ENCODE data around the gene AGMO. TPM values are rescaled to one million over a fixed set of nuclear protein-coding genes. Genes with fewer than 3 reads are reported as not detected.
A peak's percentile ranks its signal among the peaks of the same experiment; 100 is the strongest.

The AGMO gene
- total and polyA plus RNA-seq, 9 donors: 0.20 to 1.8 (median 0.25) TPM

- H3K9me3 ChIP-seq (replicated peaks; ENCODE audit: control insufficient read depth, low read depth, low read length): no peaks in the 10 kb centered on the region
- peak overlapping the region; percentile 76 for H3K27ac ChIP-seq (ENCODE audit: low read length)
- H3K4me1 ChIP-seq (ENCODE audit: control insufficient read depth, insufficient read depth, low read length): peaks cover 3% of the 10 kb centered on the region
- no peaks in the 10 kb centered on the region for H3K36me3 ChIP-seq (ENCODE audit: control insufficient read depth, insufficient read depth, low read length)
- H3K4me3 ChIP-seq (ENCODE audit: low read length): no peak overlapping the region
- WGBS (ENCODE audit: insufficient coverage): 61% methylated on average over 2 of the region's 4 CpGs
- H3K27me3 ChIP-seq (ENCODE audit: control insufficient read depth, insufficient read depth, low read length): no peaks in the 10 kb centered on the region
- DNase-seq: peak; percentile 91
Observed at GRCh38 chr7:15489383-15489782, 72.4 kb downstream of the AGMO start.

GRCh38 chr7:15488401-15488800, 73.4 kb downstream of the AGMO start:
- H3K27me3 ChIP-seq (ENCODE audit: control insufficient read depth, insufficient read depth, low read length): no peaks in the 10 kb centered on the region
- DNase-seq: peak; percentile 40
- no peak overlapping the region for H3K4me3 ChIP-seq (ENCODE audit: low read length)
- peaks cover 3% of the 10 kb centered on the region for H3K4me1 ChIP-seq (ENCODE audit: control insufficient read depth, insufficient read depth, low read length)
- no peaks in the 10 kb centered on the region for H3K36me3 ChIP-seq (ENCODE audit: control insufficient read depth, insufficient read depth, low read length)
- peak overlapping the region; percentile 56 for H3K27ac ChIP-seq (ENCODE audit: low read length)
- H3K9me3 ChIP-seq (replicated peaks; ENCODE audit: control insufficient read depth, low read depth, low read length): no peaks in the 10 kb centered on the region
- whole genome bisulfite sequencing (ENCODE audit: insufficient coverage): no CpG with 5 or more reads among the region's 2 CpGs

GRCh38 chr7:15487896-15488295, 73.9 kb downstream of the AGMO start:
- no peaks in the 10 kb centered on the region for H3K27me3 ChIP-seq (ENCODE audit: control insufficient read depth, insufficient read depth, low read length)
- no peaks in the 10 kb centered on the region for H3K9me3 ChIP-seq (replicated peaks; ENCODE audit: control insufficient read depth, low read depth, low read length)
- peak; percentile 82 for DNase-seq
- WGBS (ENCODE audit: insufficient coverage): no CpG with 5 or more reads among the region's 1 CpG
- peaks cover 3% of the 10 kb centered on the region for H3K4me1 ChIP-seq (ENCODE audit: control insufficient read depth, insufficient read depth, low read length)
- no peaks in the 10 kb centered on the region for H3K36me3 ChIP-seq (ENCODE audit: control insufficient read depth, insufficient read depth, low read length)
- peak overlapping the region; percentile 56 for H3K27ac ChIP-seq (ENCODE audit: low read length)
- H3K4me3 ChIP-seq (ENCODE audit: low read length): no peak overlapping the region

DNA sequence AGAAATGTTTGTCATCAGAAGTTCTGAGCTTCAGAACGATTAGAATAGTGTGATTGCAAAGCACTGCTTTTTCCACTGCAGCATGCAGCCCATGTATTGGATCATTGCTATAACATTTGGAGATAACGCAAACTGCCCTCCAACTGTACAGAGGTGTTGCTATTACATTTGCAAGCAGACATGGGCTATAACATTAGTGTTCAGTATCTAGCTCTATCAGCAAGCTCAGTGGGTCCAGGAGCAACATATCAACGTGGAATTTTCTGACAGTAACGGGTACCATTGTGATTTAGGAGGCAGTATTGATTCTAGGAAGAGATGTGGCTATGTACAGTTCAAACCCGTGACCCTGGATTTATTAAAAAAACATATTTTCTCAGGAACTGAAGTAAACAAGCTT, 75.8 kb downstream of the AGMO start:
- 60% methylated on average over 1 of the region's 5 CpGs for WGBS (ENCODE audit: insufficient coverage)
- Histone ChIP-seq H3K27ac (ENCODE audit: low read length) (no peak overlapping the region), H3K4me3 (ENCODE audit: low read length) (no peak overlapping the region), H3K36me3 (ENCODE audit: control insufficient read depth, insufficient read depth, low read length) (no peaks in the 10 kb centered on the region), H3K4me1 (ENCODE audit: control insufficient read depth, insufficient read depth, low read length) (peaks cover 3% of the 10 kb centered on the region), H3K9me3 (replicated peaks; ENCODE audit: control insufficient read depth, low read depth, low read length) (no peaks in the 10 kb centered on the region), H3K27me3 (ENCODE audit: control insufficient read depth, insufficient read depth, low read length) (no peaks in the 10 kb centered on the region)
- no peak for DNase-seq

- DNase-seq: no peak
- peaks cover 3% of the 10 kb centered on the region for H3K4me1 ChIP-seq (ENCODE audit: control insufficient read depth, insufficient read depth, low read length)
- no peaks in the 10 kb centered on the region for H3K27me3 ChIP-seq (ENCODE audit: control insufficient read depth, insufficient read depth, low read length)
- no peak overlapping the region for H3K4me3 ChIP-seq (ENCODE audit: low read length)
- no peaks in the 10 kb centered on the region for H3K36me3 ChIP-seq (ENCODE audit: control insufficient read depth, insufficient read depth, low read length)
- H3K9me3 ChIP-seq (replicated peaks; ENCODE audit: control insufficient read depth, low read depth, low read length): no peaks in the 10 kb centered on the region
- H3K27ac ChIP-seq (ENCODE audit: low read length): no peak overlapping the region
- 100% methylated on average over 1 of the region's 5 CpGs for WGBS (ENCODE audit: insufficient coverage)
Observed at GRCh38 chr7:15485431-15485830, 76.4 kb downstream of the AGMO start.

GRCh38 chr7:15481132-15481531, 80.7 kb downstream of the AGMO start:
- Histone ChIP-seq H3K4me1 (ENCODE audit: control insufficient read depth, insufficient read depth, low read length) (no peaks in the 10 kb centered on the region), H3K4me3 (ENCODE audit: low read length) (no peak overlapping the region), H3K27me3 (ENCODE audit: control insufficient read depth, insufficient read depth, low read length) (no peaks in the 10 kb centered on the region), H3K36me3 (ENCODE audit: control insufficient read depth, insufficient read depth, low read length) (no peaks in the 10 kb centered on the region), H3K9me3 (replicated peaks; ENCODE audit: control insufficient read depth, low read depth, low read length) (no peaks in the 10 kb centered on the region), H3K27ac (ENCODE audit: low read length) (no peak overlapping the region)
- no CpG with 5 or more reads among the region's 2 CpGs for WGBS (ENCODE audit: insufficient coverage)
- peak; percentile 68 for DNase-seq

- Histone ChIP-seq H3K9me3 (replicated peaks; ENCODE audit: control insufficient read depth, low read depth, low read length) (no peaks in the 10 kb centered on the region), H3K36me3 (ENCODE audit: control insufficient read depth, insufficient read depth, low read length) (no peaks in the 10 kb centered on the region), H3K4me3 (ENCODE audit: low read length) (no peak overlapping the region), H3K4me1 (ENCODE audit: control insufficient read depth, insufficient read depth, low read length) (no peaks in the 10 kb centered on the region), H3K27me3 (ENCODE audit: control insufficient read depth, insufficient read depth, low read length) (no peaks in the 10 kb centered on the region), H3K27ac (ENCODE audit: low read length) (no peak overlapping the region)
- DNase-seq: peak; percentile 37
- 50% methylated on average over 2 of the region's 4 CpGs for WGBS (ENCODE audit: insufficient coverage)
Observed at GRCh38 chr7:15478401-15478800, 83.4 kb downstream of the AGMO start.

GRCh38 chr7:15476531-15476918, 85.3 kb downstream of the AGMO start:
- H3K4me3 ChIP-seq (ENCODE audit: low read length): no peak overlapping the region
- no CpG with 5 or more reads among the region's 3 CpGs for WGBS (ENCODE audit: insufficient coverage)
- H3K9me3 ChIP-seq (replicated peaks; ENCODE audit: control insufficient read depth, low read depth, low read length): no peaks in the 10 kb centered on the region
- peak overlapping the region; percentile 23 for H3K27ac ChIP-seq (ENCODE audit: low read length)
- H3K36me3 ChIP-seq (ENCODE audit: control insufficient read depth, insufficient read depth, low read length): no peaks in the 10 kb centered on the region
- H3K4me1 ChIP-seq (ENCODE audit: control insufficient read depth, insufficient read depth, low read length): no peaks in the 10 kb centered on the region
- no peaks in the 10 kb centered on the region for H3K27me3 ChIP-seq (ENCODE audit: control insufficient read depth, insufficient read depth, low read length)
- no peak for DNase-seq

DNA sequence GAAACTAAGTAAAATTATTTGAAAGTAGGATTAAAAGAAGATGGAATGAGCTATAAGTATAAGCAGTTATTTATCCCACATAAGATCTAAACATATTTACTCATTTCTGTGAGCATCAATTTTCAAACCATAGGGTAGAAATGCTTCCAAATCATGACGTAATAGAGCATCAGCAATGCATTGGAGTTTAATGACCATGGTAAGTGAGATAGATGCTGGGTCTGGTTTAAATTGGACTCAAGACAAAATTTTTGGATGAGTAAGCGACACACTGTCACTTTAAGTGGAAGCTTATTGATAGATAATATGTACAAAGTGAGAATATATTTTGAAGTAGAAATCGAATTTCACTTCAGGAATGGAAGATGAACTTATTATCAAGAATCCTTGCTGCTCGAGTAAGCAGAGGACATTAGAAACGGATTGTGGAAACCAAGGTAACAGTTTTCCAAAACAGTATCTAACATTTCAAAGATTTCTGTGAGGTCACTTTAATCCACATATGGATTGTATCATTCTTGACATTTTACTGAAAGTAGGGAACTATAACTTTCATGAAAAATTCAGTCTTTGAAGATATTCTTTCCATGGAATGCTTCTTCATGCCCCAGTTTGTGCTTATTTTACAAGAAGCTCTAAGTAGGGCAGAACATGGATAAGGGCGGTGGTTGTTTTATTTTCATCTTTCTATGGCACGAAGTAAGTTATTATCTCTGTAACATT, 85.8 kb downstream of the AGMO start:
- WGBS (ENCODE audit: insufficient coverage): 37% methylated on average over 2 of the region's 7 CpGs
- no peaks in the 10 kb centered on the region for H3K36me3 ChIP-seq (ENCODE audit: control insufficient read depth, insufficient read depth, low read length)
- H3K27me3 ChIP-seq (ENCODE audit: control insufficient read depth, insufficient read depth, low read length): no peaks in the 10 kb centered on the region
- H3K4me3 ChIP-seq (ENCODE audit: low read length): no peak overlapping the region
- H3K9me3 ChIP-seq (replicated peaks; ENCODE audit: control insufficient read depth, low read depth, low read length): no peaks in the 10 kb centered on the region
- peak; percentile 88 for DNase-seq
- peak overlapping the region; percentile 23 for H3K27ac ChIP-seq (ENCODE audit: low read length)
- no peaks in the 10 kb centered on the region for H3K4me1 ChIP-seq (ENCODE audit: control insufficient read depth, insufficient read depth, low read length)

DNA sequence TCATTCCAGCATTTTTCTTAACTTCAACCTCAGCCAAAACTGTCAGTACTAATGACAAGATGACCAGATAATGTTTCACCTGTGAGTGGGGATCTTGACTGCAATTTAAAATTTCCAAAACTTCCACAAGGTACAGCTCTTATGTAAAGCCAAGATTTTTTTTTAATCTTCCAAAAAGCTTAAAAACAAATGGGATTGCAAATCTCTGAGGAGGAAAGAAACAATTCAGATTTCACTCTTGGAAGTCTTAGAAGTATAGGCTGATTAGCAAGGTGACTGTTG, 90.2 kb downstream of the AGMO start:
- DNase-seq: peak; percentile 73
- H3K9me3 ChIP-seq (replicated peaks; ENCODE audit: control insufficient read depth, low read depth, low read length): no peaks in the 10 kb centered on the region
- no peaks in the 10 kb centered on the region for H3K4me1 ChIP-seq (ENCODE audit: control insufficient read depth, insufficient read depth, low read length)

More for the DNA sequence above, 90.2 kb downstream of the AGMO start:
- Histone ChIP-seq H3K27ac (ENCODE audit: low read length) (no peak overlapping the region), H3K4me3 (ENCODE audit: low read length) (no peak overlapping the region), H3K27me3 (ENCODE audit: control insufficient read depth, insufficient read depth, low read length) (no peaks in the 10 kb centered on the region), H3K36me3 (ENCODE audit: control insufficient read depth, insufficient read depth, low read length) (no peaks in the 10 kb centered on the region)
